Hepatocyte (in vitro differentiated cells): ENCODE data around the gene TIGD3. TPM values are rescaled to one million over a fixed set of nuclear protein-coding genes. Genes with fewer than 3 reads are reported as not detected.

Experiments
- DNase-seq: peaks from one replicate; pipeline ENCODE4 v3.0.0-alpha.2; 2016; ENCODE audit warnings: low spot score
- H2AFZ ChIP-seq: fragments of 200-600 bp; sonication (generic); 2 replicates; pipeline ENCODE4 v1.6.0; 2016; ENCODE audit warnings: antibody characterized with exemption, mild to moderate bottlenecking
- H3K27ac ChIP-seq: fragments of 200-600 bp; sonication (generic); 2 replicates; pipeline ENCODE4 v1.5.1; 2016; ENCODE audit warnings: mild to moderate bottlenecking
- H3K27me3 ChIP-seq: fragments of 200-600 bp; sonication (generic); 2 replicates; pipeline ENCODE4 v1.6.1; 2016
- H3K36me3 ChIP-seq: fragments of 200-600 bp; sonication (generic); replicated peaks from 2 replicates; pipeline ENCODE4 v1.5.1; 2016; ENCODE audit warnings: low read depth; ENCODE audit not compliant: insufficient read depth
- H3K4me1 ChIP-seq: fragments of 200-600 bp; sonication (generic); 2 replicates; pipeline ENCODE4 v1.5.1; 2016; ENCODE audit warnings: mild to moderate bottlenecking, moderate library complexity; ENCODE audit not compliant: insufficient read depth
- H3K4me2 ChIP-seq: fragments of 200-600 bp; sonication (generic); 2 replicates; pipeline ENCODE4 v1.6.0; 2016
- H3K4me3 ChIP-seq: fragments of 200-600 bp; sonication (generic); 2 replicates; pipeline ENCODE4 v1.5.1; 2016; ENCODE audit warnings: mild to moderate bottlenecking
- H3K79me2 ChIP-seq: fragments of 200-600 bp; sonication (generic); 2 replicates; pipeline ENCODE4 v1.6.0; 2017; ENCODE audit warnings: mild to moderate bottlenecking
- H3K9me2 ChIP-seq: fragments of 200-600 bp; sonication (generic); replicated peaks from 2 replicates; pipeline ENCODE4 v1.6.0; 2017; ENCODE audit warnings: mild to moderate bottlenecking; ENCODE audit not compliant: insufficient read depth
- H3K9me3 ChIP-seq: fragments of 200-600 bp; sonication (generic); 2 replicates; pipeline ENCODE4 v1.5.1; 2016; ENCODE audit warnings: low read depth, mild to moderate bottlenecking
- H4K20me1 ChIP-seq: fragments of 200-600 bp; sonication (generic); 2 replicates; pipeline ENCODE4 v1.6.0; 2016; ENCODE audit warnings: mild to moderate bottlenecking; ENCODE audit not compliant: insufficient read depth, poor library complexity, severe bottlenecking
- EZH2 ChIP-seq: fragments of 200-600 bp; sonication (generic); IDR thresholded peaks from 2 replicates; pipeline ENCODE4 v1.6.1; 2016; ENCODE audit warnings: antibody characterized with exemption, mild to moderate bottlenecking, borderline replicate concordance
- EZH2phosphoT487 ChIP-seq: fragments of 200-600 bp; sonication (generic); IDR thresholded peaks from one replicate; pipeline ENCODE4 v1.6.1; 2018; ENCODE audit warnings: antibody characterized with exemption, mild to moderate bottlenecking, low read depth, moderate library complexity; ENCODE audit not compliant: unreplicated experiment, severe bottlenecking
- WGBS: methylation state at CpG from one replicate; pipeline ENCODE4 v1.1.6; 2016; ENCODE audit warnings: low lambda C conversion rate; ENCODE audit errors: missing lambda C conversion rate; 5-methylcytosine and 5-hydroxymethylcytosine counted together
- polyA plus RNA-seq: library from polyadenylated mRNA; unstranded; fragments of >200 nt; fragmentation: Nextera tagmentation; extraction: Ambion mirVana; gene quantifications from 2 replicates; pipeline ENCODE4 v1.2.1, GENCODE V29; 2016
- total RNA-seq: library from RNA; depleted of rRNA; stranded (reverse); fragments of >200 nt; gene quantifications from 2 replicates; pipeline ENCODE4 v1.2.3, GENCODE V29; 2014
- TF ChIP-seq, protein P1 (sequence below): fragments of 200-600 bp; sonication (generic); IDR thresholded peaks from 2 replicates; pipeline ENCODE4 v1.5.1; 2016; ENCODE audit warnings: antibody characterized with exemption, mild to moderate bottlenecking; ENCODE audit not compliant: poor library complexity

Gene TIGD3
- total and polyA plus RNA-seq, 2 experiments from 2014 or later: 1.7 to 2.0 TPM

DNA sequence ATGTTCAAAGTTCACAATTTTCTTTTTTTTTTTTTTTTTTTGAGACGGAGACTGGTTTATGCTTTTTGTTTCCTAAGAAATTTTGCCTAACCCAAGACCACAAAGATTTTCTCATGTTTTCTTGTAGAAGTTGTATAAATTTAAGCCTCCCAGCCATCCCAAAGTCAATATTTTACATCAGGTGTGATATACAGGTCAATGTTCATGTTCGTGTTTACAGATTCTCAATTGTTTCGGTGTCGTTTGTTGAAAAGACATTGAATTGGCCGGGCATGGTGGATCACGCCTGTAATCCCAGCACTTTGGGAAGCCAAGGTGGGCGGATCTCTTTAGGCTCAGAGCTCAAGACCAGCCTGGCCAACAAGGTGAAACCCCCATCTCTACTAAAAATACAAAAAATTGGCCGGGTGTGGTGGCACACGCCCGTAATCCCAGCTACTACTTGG, 47.3 kb downstream of the TIGD3 start:
- H3K4me1 ChIP-seq: peaks cover 6% of the 10 kb centered on the region
- no peak overlapping the region for H2AFZ ChIP-seq
- TF ChIP-seq, protein P1, sequence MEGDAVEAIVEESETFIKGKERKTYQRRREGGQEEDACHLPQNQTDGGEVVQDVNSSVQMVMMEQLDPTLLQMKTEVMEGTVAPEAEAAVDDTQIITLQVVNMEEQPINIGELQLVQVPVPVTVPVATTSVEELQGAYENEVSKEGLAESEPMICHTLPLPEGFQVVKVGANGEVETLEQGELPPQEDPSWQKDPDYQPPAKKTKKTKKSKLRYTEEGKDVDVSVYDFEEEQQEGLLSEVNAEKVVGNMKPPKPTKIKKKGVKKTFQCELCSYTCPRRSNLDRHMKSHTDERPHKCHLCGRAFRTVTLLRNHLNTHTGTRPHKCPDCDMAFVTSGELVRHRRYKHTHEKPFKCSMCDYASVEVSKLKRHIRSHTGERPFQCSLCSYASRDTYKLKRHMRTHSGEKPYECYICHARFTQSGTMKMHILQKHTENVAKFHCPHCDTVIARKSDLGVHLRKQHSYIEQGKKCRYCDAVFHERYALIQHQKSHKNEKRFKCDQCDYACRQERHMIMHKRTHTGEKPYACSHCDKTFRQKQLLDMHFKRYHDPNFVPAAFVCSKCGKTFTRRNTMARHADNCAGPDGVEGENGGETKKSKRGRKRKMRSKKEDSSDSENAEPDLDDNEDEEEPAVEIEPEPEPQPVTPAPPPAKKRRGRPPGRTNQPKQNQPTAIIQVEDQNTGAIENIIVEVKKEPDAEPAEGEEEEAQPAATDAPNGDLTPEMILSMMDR: no peak
- no peaks in the 10 kb centered on the region for H3K36me3 ChIP-seq
- peak overlapping the region; percentile 63 for H3K4me2 ChIP-seq
- H4K20me1 ChIP-seq: no peaks in the 10 kb centered on the region
- H3K9me2 ChIP-seq: no peaks in the 10 kb centered on the region
- WGBS: 69% methylated on average over 10 of the region's 10 CpGs
- no peaks in the 10 kb centered on the region for H3K27me3 ChIP-seq
- no peaks in the 10 kb centered on the region for H3K9me3 ChIP-seq
- H3K79me2 ChIP-seq: no peaks in the 10 kb centered on the region
- no peak overlapping the region for H3K4me3 ChIP-seq
- H3K27ac ChIP-seq: peak overlapping the region; percentile 86
- DNase-seq: no peak

DNA sequence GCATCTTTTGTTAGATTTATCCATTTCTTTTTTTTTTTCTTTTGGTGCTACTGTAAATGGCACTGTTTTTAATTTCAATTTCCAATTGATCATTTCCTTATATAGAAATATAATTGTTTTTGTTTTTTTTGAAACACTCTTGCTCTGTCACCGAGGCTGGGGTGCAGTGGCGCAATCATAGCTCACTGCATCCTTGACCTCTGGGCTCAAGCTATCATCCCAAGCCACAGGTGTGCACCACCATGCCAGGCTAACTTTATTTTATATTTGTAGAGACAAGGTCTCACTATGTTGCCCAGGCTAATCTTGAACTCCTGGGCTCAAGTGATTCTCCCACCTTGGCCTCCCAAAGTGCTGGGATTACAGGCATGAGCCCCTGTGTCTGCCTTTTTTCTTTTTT, 48.2 kb downstream of the TIGD3 start:
- WGBS: 92% methylated on average over 2 of the region's 2 CpGs
- Histone ChIP-seq H3K79me2 (no peaks in the 10 kb centered on the region), H3K27ac (no peak overlapping the region), H3K4me2 (no peak overlapping the region), H3K4me1 (peaks cover 6% of the 10 kb centered on the region), H3K36me3 (no peaks in the 10 kb centered on the region), H3K4me3 (no peak overlapping the region), H3K9me2 (no peaks in the 10 kb centered on the region), H2AFZ (no peak overlapping the region), H4K20me1 (no peaks in the 10 kb centered on the region), H3K27me3 (no peaks in the 10 kb centered on the region), H3K9me3 (no peaks in the 10 kb centered on the region)
- TF ChIP-seq, protein P1: no peak
- TF ChIP-seq EZH2 (no peak), EZH2phosphoT487 (no peak)
- no peak for DNase-seq

DNA sequence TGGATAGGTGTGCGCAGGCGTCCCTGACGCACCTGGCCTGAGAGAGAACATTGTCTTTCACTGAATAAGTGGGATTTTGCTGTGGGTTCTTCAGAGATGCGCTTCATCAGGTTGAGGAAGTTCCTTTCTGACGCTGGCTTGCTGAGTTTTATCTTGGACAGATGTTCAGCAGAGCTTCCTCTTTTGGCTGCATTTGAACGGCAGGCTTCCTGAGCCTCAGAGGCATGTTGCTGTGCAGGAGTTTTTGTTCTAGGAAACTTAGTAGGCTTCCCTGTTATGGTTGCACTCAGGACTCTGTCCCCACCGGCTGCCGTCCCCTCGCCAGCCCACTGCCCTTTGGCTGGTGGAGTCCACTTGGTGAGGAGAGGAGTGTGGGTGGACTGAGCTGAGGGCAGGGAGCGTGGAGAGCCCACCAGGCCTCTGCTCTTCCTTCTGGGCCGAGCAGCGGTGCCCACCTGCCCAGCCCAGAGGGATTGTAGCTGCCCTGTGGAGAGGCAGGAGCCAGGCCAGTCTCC, 49.1 kb downstream of the TIGD3 start:
- H3K27me3 ChIP-seq: no peaks in the 10 kb centered on the region
- no peaks in the 10 kb centered on the region for H3K36me3 ChIP-seq
- WGBS: 92% methylated on average over 12 of the region's 12 CpGs
- H3K9me2 ChIP-seq: no peaks in the 10 kb centered on the region
- peaks cover 6% of the 10 kb centered on the region for H3K4me1 ChIP-seq
- no peak overlapping the region for H3K27ac ChIP-seq
- H4K20me1 ChIP-seq: no peaks in the 10 kb centered on the region
- no peak overlapping the region for H2AFZ ChIP-seq
- H3K4me3 ChIP-seq: no peak overlapping the region
- no peaks in the 10 kb centered on the region for H3K79me2 ChIP-seq
- TF ChIP-seq EZH2 (no peak), EZH2phosphoT487 (no peak)
- TF ChIP-seq, protein P1: no peak
- no peak overlapping the region for H3K4me2 ChIP-seq
- DNase-seq: no peak
- no peaks in the 10 kb centered on the region for H3K9me3 ChIP-seq

DNA sequence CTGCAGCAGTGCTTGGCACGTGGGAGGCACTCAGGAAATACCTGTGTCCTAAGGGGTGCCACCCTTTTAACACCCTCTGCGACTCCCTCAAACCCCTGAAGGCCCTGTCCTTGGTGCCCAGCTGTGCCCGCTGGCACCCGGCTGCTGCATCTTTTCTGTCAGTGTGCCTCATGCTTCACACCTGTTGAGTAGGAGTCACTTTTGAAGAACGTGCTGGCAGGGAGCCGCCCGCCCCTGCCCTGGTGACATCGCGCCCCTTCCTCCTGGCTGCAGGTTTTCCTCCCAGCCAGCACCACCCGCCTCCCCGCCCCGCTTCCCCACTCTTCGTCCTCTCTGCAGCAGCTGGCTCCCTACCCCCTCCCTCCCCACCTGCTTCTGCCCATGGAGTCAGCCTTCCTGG, 49.7 kb downstream of the TIGD3 start:
- Histone ChIP-seq H4K20me1 (no peaks in the 10 kb centered on the region), H3K4me2 (no peak overlapping the region), H3K27me3 (no peaks in the 10 kb centered on the region), H3K79me2 (no peaks in the 10 kb centered on the region), H3K36me3 (no peaks in the 10 kb centered on the region), H3K9me2 (no peaks in the 10 kb centered on the region), H3K9me3 (no peaks in the 10 kb centered on the region), H3K4me3 (no peak overlapping the region), H3K27ac (no peak overlapping the region), H2AFZ (no peak overlapping the region), H3K4me1 (peaks cover 6% of the 10 kb centered on the region)
- no peak for TF ChIP-seq EZH2phosphoT487
- TF ChIP-seq EZH2: no peak
- TF ChIP-seq, protein P1: no peak
- 96% methylated on average over 9 of the region's 13 CpGs for WGBS
- DNase-seq: no peak
